Heart left ventricle (tissue), 16 donors: Measurements from ENCODE around the gene STARD7. TPM values are rescaled to one million over a fixed set of nuclear protein-coding genes. Genes with fewer than 3 reads are reported as not detected.

Source experiments
- ATAC-seq, 4 donors: fragments of 200-7000 bp; cut with Tn5 transposase; one replicate each; pipeline ENCODE4 v1.9.1; 2020 to 2022; ENCODE audit warnings: moderate library complexity in 4 of 4, mild to moderate bottlenecking in 3 of 4, moderate number of reproducible peaks in 1 of 4
- DNase-seq, 5 donors: peaks; one replicate each; pipeline ENCODE4 v3.0.0-alpha.2; 2020
- H3K27ac ChIP-seq, 12 donors: fragments of 200-600 bp; sonication (generic) in 4 of 12; one replicate each; pipeline versions ENCODE4 v1.5.0 to v1.8.0; 2016 to 2022; ENCODE audit warnings: mild to moderate bottlenecking in 2 of 12
- H3K27me3 ChIP-seq, 9 donors: fragments of 200-600 bp; sonication (generic) in 2 of 9; one replicate each; pipeline versions ENCODE4 v1.5.1 to v1.8.0; 2016 to 2022; ENCODE audit warnings: mild to moderate bottlenecking in 3 of 9
- H3K36me3 ChIP-seq, 9 donors: fragments of 200-600 bp; sonication (generic) in 2 of 9; one replicate each; pipeline versions ENCODE4 v1.5.0 to v1.8.0; 2018 to 2022; ENCODE audit warnings: mild to moderate bottlenecking in 2 of 9
- H3K4me1 ChIP-seq, 12 donors: fragments of 200-600 bp; sonication (generic) in 4 of 12; one replicate each; pipeline versions ENCODE4 v1.5.0 to v1.8.0; 2016 to 2022; ENCODE audit warnings: mild to moderate bottlenecking in 3 of 12
- H3K4me3 ChIP-seq, 12 donors: fragments of 200-600 bp; sonication (generic) in 4 of 12; one replicate each; pipeline versions ENCODE4 v1.5.0 to v1.8.0; 2017 to 2022; ENCODE audit warnings: mild to moderate bottlenecking in 9 of 12, moderate library complexity in 4 of 12
- H3K9me3 ChIP-seq, 12 donors: fragments of 200-600 bp; sonication (generic) in 4 of 12; one replicate each; pipeline versions ENCODE4 v1.5.0 to v1.8.0; 2016 to 2022; ENCODE audit warnings: mild to moderate bottlenecking in 1 of 12
- POLR2A ChIP-seq, 2 donors: fragments of 450-650 bp; IDR thresholded peaks; one replicate each; pipeline ENCODE4 v1.6.1; 2017; ENCODE audit warnings: antibody characterized with exemption in 2 of 2, mild to moderate bottlenecking in 2 of 2, moderate library complexity in 2 of 2
- WGBS, 4 donors: extraction: QIAGEN DNeasy Blood & Tissue Kit in 2 of 4; methylation state at CpG; one replicate each; pipeline versions ENCODE4 v1.1.5 to v1.1.7; 2013 to 2018; 5-methylcytosine and 5-hydroxymethylcytosine counted together
- intact Hi-C, 10 donors: fragments of 100-400 bp; cut with DNase I; formaldehyde crosslinking; loops; one replicate each; pipeline versions ENCODE4 v1.11.1 to v1.14.2; 2022
- polyA plus RNA-seq, 2 donors: library from polyadenylated mRNA; stranded (reverse); fragments of 200-250 nt; gene quantifications; one replicate each; pipeline ENCODE4 v1.2.3, GENCODE V29; 2013
- total RNA-seq, 9 donors: library from RNA; depleted of rRNA in 2 of 9; stranded (reverse); fragments of >200 nt in 2 of 9; fragmentation: NEBNext Ultra II Directional in 3 of 9; extraction: Animal tissue kit (Norgen Biotek cat#: 25700) in 3 of 9; gene quantifications; one replicate each; pipeline versions ENCODE4 v1.1.0 to v1.2.4, GENCODE V29; 2016 to 2023
- TF ChIP-seq, protein P1 (sequence below), 12 donors: fragments of 200-600 bp; sonication (generic) in 4 of 12; IDR thresholded peaks; one replicate each; pipeline versions ENCODE4 v1.5.0 to v1.8.0; 2018 to 2022; ENCODE audit warnings: antibody characterized with exemption in 12 of 12, mild to moderate bottlenecking in 5 of 12
- donor health status: ischemic (EF 13 %, LVEDD 7.1; RV severe dilation, severe dysfunction).
- donor health status: healthy with polysubstance abuse.
- donor health status: DM: no; HTN: yes; CAD: no.
- donor health status: DM: no; HTN: no; CAD: no.
- donor health status: ischemic (EF 25% LVEDD 6.9; RV normal size, moderate dysfunction).
- donor health status: ischemic (EF 25% LVEDD 5.7; RV mildly dilated, moderate dysfunction).
- donor health status: healthy.
- donor health status: DM: yes; HTN: yes; CAD: no.
- donor health status: ischemic (EF 35%, LVEDD 5.7; RV mildly dilated, moderate dysfunction).
- donor health status: nonischemic (EF 11% LVEDD 7.7; RV severe dilation, severe dysfunction).
- donor health status: DM: yes; HTN: yes; CAD: no.
- donor health status: PGD.
- donor health status: ischemic (EF 29% LVEDD 5.4; RV normal size, mild dysfunction).
- donor health status: nonischemic (EF 23%, LVEDD 6.1; RV moderate dilation, normal function).

Gene STARD7
- total and polyA plus RNA-seq, 11 donors, result 58.3 to 526 (median 188) TPM

DNA sequence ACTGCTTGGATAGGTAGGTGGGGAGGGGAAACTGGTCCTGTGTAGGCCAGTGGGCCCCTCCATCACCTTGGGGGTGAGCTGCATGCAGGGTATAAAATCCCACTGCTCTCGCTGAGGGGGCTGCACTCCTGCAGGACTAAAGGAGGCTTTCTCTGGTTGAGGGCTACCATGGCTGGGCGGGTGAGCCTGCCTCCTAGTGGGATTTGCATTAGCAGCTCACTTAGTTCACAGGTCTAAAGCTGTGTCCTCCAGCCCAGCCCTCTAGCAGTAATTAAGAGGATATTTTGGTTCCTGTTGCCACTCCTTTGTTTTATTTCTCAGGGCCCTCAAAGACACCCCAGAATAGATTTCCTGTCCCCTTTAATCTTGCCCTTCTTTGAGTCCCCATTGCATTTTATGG is 32.6 kb upstream of the STARD7 start:
- H3K27me3 ChIP-seq, result no peaks in the 10 kb centered on the region
- peaks cover 0 to 48% (median 21%) of the 10 kb centered on the region in 12 donors for H3K4me1 ChIP-seq
- peak overlapping the region in 4 of 12 donors; percentile 45 to 96 (median 65) for H3K27ac ChIP-seq
- intact Hi-C loops, result no loop called here
- no peak for ATAC-seq
- DNase-seq, result no peak
- H3K9me3 ChIP-seq, result no peaks in the 10 kb centered on the region
- no peak overlapping the region for H3K4me3 ChIP-seq
- no peaks in the 10 kb centered on the region for H3K36me3 ChIP-seq
- 83 to 97% (median 94%) methylated on average over 2 of the region's 2 CpGs for WGBS, 4 donors
- TF ChIP-seq, protein P1, sequence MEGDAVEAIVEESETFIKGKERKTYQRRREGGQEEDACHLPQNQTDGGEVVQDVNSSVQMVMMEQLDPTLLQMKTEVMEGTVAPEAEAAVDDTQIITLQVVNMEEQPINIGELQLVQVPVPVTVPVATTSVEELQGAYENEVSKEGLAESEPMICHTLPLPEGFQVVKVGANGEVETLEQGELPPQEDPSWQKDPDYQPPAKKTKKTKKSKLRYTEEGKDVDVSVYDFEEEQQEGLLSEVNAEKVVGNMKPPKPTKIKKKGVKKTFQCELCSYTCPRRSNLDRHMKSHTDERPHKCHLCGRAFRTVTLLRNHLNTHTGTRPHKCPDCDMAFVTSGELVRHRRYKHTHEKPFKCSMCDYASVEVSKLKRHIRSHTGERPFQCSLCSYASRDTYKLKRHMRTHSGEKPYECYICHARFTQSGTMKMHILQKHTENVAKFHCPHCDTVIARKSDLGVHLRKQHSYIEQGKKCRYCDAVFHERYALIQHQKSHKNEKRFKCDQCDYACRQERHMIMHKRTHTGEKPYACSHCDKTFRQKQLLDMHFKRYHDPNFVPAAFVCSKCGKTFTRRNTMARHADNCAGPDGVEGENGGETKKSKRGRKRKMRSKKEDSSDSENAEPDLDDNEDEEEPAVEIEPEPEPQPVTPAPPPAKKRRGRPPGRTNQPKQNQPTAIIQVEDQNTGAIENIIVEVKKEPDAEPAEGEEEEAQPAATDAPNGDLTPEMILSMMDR (IDR thresholded peaks at IDR 0.05), result no peak
- TF ChIP-seq POLR2A (IDR thresholded peaks at IDR 0.05), result no peak

DNA sequence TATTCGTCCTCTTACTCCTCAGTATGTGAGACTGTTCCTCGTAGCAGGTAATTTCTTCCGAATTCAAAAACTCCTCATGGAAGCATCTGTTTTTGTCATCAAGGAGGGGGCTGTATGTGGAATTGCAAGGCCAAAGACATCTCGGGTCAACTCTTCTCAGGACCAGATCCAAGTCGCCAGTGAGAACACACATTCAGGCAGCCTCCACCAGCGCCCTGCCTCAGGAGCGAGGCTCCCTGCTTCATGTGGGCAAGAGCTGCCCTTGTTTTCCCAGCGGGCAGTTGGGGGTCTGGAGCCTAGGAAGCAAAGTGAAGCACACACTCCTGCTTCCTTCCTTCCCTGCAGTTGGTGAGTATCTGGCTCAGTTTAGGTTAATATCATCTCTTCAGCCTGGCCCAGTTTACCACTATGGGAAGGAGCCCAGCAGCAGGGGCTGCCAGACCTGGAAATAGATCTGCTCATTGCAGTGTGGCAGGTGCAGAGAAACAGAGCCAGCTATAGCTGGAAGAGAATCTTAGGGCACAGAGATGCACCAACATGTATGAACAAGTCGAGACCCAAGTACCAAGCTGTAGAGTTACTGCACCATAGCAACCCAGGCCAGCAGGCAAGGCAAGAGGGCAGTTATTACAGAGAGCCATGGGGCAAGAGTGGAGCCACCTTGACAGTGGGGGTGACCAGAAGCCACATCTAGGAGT is 31.9 kb upstream of the STARD7 start:
- intact Hi-C loops, result no loop called here
- H3K9me3 ChIP-seq, result no peaks in the 10 kb centered on the region
- no peaks in the 10 kb centered on the region for H3K27me3 ChIP-seq
- ATAC-seq, result peak; percentile 22 to 52 (median 37)
- no peaks in the 10 kb centered on the region for H3K36me3 ChIP-seq
- H3K4me1 ChIP-seq, result peaks cover 0 to 41% (median 21%) of the 10 kb centered on the region in 12 donors
- H3K4me3 ChIP-seq, result no peak overlapping the region
- TF ChIP-seq POLR2A (IDR thresholded peaks at IDR 0.05), result no peak
- TF ChIP-seq, protein P1 (IDR thresholded peaks at IDR 0.05), result no peak
- DNase-seq, result no peak
- 62 to 72% (median 66%) methylated on average over 9 of the region's 9 CpGs for WGBS, 4 donors
- peak overlapping the region in 6 of 12 donors; percentile 1 to 96 (median 19) for H3K27ac ChIP-seq

DNA sequence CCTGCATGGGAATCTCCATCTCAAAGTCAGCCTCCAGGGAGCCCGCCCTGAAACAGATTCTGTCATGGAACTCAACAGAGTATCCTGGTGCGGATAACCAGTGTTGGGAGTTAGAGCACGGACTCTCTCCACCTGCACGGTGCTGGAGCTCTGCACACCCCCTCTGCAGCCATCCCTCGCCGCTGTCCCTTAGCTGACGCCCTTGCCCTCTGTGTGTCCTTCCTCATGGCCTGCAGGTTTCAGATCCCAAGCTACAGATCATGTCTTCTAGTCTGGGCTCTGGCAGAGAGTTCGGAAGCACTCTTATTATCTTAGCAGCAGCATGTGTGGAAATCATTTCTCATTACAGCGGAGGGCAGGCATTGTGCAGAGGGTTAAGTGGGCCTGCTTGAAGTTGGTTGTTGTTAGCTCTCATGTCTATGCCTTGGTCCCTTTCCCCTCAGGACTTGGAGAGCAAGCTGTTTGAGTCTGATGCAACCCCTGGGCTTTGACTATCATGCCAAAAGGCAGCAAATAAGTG is 31.2 kb upstream of the STARD7 start:
- intact Hi-C loops, result no loop called here
- H3K4me1 ChIP-seq, result peaks cover 0 to 35% (median 21%) of the 10 kb centered on the region in 12 donors
- no peak for DNase-seq
- no peaks in the 10 kb centered on the region for H3K9me3 ChIP-seq
- H3K27ac ChIP-seq, result peak overlapping the region in 5 of 12 donors; percentile 4 to 67 (median 18)
- H3K36me3 ChIP-seq, result no peaks in the 10 kb centered on the region
- no peak overlapping the region for H3K4me3 ChIP-seq
- ATAC-seq, result peak; percentile 12 to 63 (median 47)
- no peak for TF ChIP-seq POLR2A (IDR thresholded peaks at IDR 0.05)
- TF ChIP-seq, protein P1 (IDR thresholded peaks at IDR 0.05), result no peak
- no peaks in the 10 kb centered on the region for H3K27me3 ChIP-seq
- 45 to 64% (median 50%) methylated on average over 9 of the region's 9 CpGs for WGBS, 4 donors

DNA sequence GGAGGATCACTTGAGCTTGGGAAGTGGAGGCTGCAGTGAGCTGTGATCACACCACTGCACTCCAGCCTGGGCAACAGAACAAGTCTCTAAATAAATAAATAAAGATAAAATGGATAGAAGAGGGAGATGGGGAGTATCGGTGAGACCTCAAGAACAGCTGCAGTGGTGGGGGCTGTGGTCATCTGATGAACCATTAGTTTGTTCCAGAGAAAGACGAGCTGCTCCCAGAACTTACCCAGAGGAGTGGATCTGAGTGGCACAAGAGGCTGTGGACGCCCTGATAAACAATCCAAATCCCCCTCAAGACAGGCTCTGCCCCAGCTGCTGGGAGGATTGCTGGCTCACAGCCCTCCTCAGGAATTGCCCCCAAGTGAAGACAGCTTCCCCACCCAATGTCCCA is 30.5 kb upstream of the STARD7 start:
- no peak for TF ChIP-seq POLR2A (IDR thresholded peaks at IDR 0.05)
- 87 to 97% (median 92%) methylated on average over 3 of the region's 3 CpGs for WGBS, 4 donors
- Histone ChIP-seq H3K27me3 (no peaks in the 10 kb centered on the region), H3K36me3 (no peaks in the 10 kb centered on the region), H3K9me3 (no peaks in the 10 kb centered on the region), H3K4me1 (peaks cover 0 to 36% (median 21%) of the 10 kb centered on the region in 12 donors), H3K4me3 (no peak overlapping the region), H3K27ac (peak overlapping the region in 2 of 12 donors; percentile 4 to 67)
- no peak for DNase-seq
- intact Hi-C loops, result no loop called here
- ATAC-seq, result no peak
